Fibroblast of pulmonary artery (primary cell): ENCODE measurements around the gene FCHO2.

ENCODE experiments used
- DNase-seq: peaks from one replicate; pipeline ENCODE4 v3.0.0-alpha.2; 2010; ENCODE audit warnings: low read depth
- H3K4me3 ChIP-seq: replicated peaks from 2 replicates; pipeline ENCODE4 v1.5.1; 2011; ENCODE audit warnings: low read depth, mild to moderate bottlenecking, control low read depth, low read length, moderate library complexity
- CTCF ChIP-seq: IDR thresholded peaks from 2 replicates; pipeline ENCODE4 v1.5.1; 2011; ENCODE audit warnings: mild to moderate bottlenecking, control low read depth, low read length, inconsistent platforms; ENCODE audit errors: missing control alignments

Gene FCHO2

GRCh38 chr5:73093943-73094342 is 138.1 kb downstream of the FCHO2 start:
- H3K4me3 ChIP-seq, result no peak overlapping the region
- TF ChIP-seq CTCF, result no peak
- peak; percentile 59 for DNase-seq

DNA sequence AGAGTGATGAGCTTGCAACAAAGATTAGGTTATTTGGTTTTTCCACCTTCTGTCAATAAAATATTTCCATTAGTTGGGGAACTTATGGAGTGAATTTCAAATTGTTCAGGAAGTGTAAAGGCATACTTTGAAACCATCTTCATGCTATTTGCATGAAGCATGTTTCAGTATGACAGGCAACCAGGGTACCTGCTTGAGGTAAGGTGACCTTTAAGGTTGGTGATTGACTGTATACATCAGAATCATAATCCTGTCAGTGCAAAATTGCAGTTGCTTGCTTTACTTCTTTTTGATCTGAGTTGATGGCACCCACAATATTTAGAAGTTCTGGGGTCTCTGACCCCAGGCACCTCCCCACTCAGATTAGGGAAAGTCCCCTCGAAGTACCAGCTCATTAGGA is 138.6 kb downstream of the FCHO2 start:
- no peak for DNase-seq
- no peak overlapping the region for H3K4me3 ChIP-seq
- TF ChIP-seq CTCF, result no peak

DNA sequence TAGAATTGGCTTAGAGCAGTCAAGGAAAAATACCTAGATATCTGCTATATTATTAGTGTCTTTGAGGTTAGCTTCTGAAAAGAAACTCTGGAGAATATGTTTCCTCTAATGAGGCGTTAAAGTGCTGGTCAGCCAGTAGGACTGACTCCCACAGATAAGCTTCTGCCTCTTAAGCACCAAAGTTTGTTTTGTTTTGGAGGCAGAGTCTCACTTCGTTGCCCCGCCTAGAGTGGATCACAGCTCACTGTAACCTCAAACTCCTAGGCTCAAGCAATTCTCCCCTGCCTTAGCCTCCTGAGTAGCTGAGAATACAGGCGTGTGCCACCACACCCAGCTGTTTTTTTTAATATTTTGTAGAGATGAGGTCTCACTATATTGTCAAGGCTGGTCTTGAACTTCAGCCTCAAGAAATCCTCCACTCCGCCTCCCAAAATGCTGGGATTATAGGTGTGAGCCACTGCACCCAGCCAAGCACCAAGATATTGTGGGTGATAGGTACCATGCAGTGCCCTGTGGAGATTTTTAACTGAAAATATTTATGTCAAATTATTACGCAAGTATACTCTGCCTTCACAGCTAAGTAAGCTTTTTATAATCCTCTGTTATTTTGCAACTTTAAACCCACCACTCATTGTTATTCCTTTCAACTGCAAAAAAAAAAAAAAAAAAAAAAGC is 139.9 kb downstream of the FCHO2 start:
- DNase-seq, result no peak
- TF ChIP-seq CTCF, result no peak
- no peak overlapping the region for H3K4me3 ChIP-seq

- no peak overlapping the region for H3K4me3 ChIP-seq
- no peak for DNase-seq
- TF ChIP-seq CTCF, result no peak
Observed at GRCh38 chr5:73096239-73096575, 140.4 kb downstream of the FCHO2 start.

DNA sequence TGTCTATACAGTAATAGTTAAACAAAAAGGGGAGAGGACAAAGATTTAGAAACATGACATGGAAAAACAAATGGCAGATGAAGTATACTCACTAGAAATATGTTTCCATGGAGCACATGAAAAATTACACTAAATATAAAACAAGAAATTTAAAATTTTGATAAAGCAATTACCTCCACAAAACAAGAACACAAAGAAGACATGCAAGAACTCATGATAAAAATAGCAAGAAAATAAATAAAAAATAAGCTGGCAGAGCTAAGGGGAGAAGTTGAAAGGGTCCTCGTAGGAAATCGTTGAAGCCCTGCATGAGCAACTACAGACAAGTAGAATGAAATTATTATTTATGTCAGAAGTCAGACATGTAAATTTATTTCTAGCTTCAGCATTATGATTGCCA is 141.9 kb downstream of the FCHO2 start:
- no peak for DNase-seq

GRCh38 chr5:73100109-73100508 is 144.3 kb downstream of the FCHO2 start:
- no peak overlapping the region for H3K4me3 ChIP-seq
- no peak for TF ChIP-seq CTCF
- DNase-seq, result no peak

More for the DNA sequence above, 141.9 kb downstream of the FCHO2 start:
- no peak overlapping the region for H3K4me3 ChIP-seq
- TF ChIP-seq CTCF, result no peak

- no peak for DNase-seq
- no peak overlapping the region for H3K4me3 ChIP-seq
- no peak for TF ChIP-seq CTCF
Observed at GRCh38 chr5:73103870-73104299, 148.0 kb downstream of the FCHO2 start.
